Cardiac septum (tissue), 1 donor: ENCODE results near the gene NDUFC2. TPM values are rescaled to one million over a fixed set of nuclear protein-coding genes. Genes with fewer than 3 reads are reported as not detected.

Source experiments
- total RNA-seq: library from RNA; stranded (reverse); fragmentation: NEBNext Ultra II Directional; extraction: Animal tissue kit (Norgen Biotek cat#: 25700); gene quantifications from one replicate; pipeline ENCODE4 v1.2.1, GENCODE V29; 2021
- donor health status: DM: no; HTN: no; CAD: no.

NDUFC2 gene
- total RNA-seq, 1 donor from 2014 or later, result 225 TPM

Other genes with a start within 250 kb of the NDUFC2 start
- 19.3 TPM for gene INTS4, start 85.2 kb downstream of the NDUFC2 start, total RNA-seq
- gene KCTD14, start 56.6 kb downstream of the NDUFC2 start, total RNA-seq, result 0.13 TPM
- 2.0 TPM for gene THRSP, start 16.0 kb downstream of the NDUFC2 start, total RNA-seq
- gene ALG8, start 59.8 kb upstream of the NDUFC2 start, total RNA-seq, result 15.4 TPM
- 8.5 TPM for gene KCTD21, start 108.8 kb upstream of the NDUFC2 start, total RNA-seq
- 8.9 TPM for gene USP35, start 109.1 kb upstream of the NDUFC2 start, total RNA-seq